ENCODE data around the gene ANKHD1.
"Not testable (repeated sequence)": the region's sequence is repeated elsewhere in the genome, so short reads cannot be mapped to it uniquely, and the experiment has no call there.

The ANKHD1 gene

GRCh38 chr5:140566665-140567064 lies 165.0 kb downstream of the ANKHD1 start:
- DNase-seq: no peak

- DNase-seq: no peak
Measured at GRCh38 chr5:140567136-140567818, 165.6 kb downstream of the ANKHD1 start.

GRCh38 chr5:140567871-140568270 lies 166.2 kb downstream of the ANKHD1 start:
- no peak for DNase-seq

DNA sequence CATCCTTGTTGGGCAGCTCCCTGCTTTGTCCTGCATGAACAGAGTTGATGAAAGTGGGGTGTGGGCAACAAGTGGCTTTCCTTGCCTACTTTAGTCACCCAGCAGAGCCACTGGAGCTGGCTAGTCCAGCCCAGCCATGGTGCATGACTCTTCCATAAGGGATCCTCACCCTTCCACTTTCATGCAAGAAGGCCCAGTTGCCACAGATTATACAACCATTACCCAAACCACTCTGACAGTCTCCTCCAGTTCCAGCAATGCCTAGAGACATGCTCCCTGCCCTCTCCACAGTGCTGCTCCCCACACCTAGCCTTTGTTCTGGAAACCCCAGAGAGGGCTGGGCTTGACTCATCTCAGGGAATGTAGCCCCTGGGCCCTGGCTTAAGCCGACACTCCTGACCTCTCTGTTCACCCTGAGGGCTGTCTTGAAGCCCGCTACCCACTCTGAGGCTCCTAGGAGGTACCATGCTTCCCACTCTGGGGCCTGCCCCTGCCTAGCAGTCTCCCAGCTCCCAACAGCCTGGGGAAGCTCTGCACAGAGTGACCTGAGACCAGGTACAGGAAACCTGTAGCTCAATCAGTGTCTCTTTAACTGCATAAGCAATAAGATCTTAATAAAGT lies 166.9 kb downstream of the ANKHD1 start:
- DNase-seq: no peak

GRCh38 chr5:140569197-140569596 lies 167.6 kb downstream of the ANKHD1 start:
- DNase-seq: no peak

DNA sequence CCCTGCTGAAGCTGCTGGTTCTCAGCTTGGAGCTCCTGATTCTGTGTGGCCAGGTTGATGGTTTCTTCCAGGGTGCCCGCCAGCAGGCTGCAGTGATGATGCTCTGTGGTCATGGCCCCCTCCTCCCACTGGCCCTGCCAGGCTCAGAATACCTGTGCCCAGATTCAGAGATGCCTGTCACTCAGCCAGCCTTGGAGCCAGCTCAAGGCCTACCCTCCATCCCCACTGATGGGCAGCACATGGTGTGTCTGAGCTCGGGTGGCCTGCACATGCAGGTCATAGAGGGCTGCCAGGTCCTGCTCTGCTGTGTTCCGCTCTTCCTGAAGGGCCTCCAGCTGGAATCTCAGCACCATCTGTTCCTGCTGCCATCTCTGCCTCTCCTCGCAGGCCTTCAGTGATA lies 168.4 kb downstream of the ANKHD1 start:
- no peak for DNase-seq

GRCh38 chr5:140570488-140570887 lies 168.9 kb downstream of the ANKHD1 start:
- no peak for DNase-seq

- no peak for DNase-seq
Measured at GRCh38 chr5:140571105-140571504, 169.5 kb downstream of the ANKHD1 start.

DNA sequence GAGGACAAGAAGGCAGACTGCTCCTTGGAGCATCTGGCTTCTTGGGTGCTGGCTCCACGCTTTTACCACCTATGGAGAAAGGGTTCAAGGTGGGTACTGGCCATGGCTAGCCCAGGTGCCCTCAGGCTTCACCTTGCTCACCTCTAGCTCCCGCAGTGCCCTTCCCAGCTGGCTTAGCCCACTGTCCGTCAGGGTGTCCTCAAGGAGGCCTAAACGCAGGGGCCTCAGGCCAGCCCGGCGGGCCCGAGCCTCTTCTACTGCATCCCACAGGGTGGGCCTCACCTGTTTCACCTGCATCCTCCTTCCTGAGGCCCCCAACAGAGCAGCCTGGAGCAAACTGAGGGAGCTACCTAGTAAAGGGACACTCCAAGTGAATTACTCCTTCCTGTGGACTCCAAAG lies 172.1 kb downstream of the ANKHD1 start:
- no peak for DNase-seq

DNA sequence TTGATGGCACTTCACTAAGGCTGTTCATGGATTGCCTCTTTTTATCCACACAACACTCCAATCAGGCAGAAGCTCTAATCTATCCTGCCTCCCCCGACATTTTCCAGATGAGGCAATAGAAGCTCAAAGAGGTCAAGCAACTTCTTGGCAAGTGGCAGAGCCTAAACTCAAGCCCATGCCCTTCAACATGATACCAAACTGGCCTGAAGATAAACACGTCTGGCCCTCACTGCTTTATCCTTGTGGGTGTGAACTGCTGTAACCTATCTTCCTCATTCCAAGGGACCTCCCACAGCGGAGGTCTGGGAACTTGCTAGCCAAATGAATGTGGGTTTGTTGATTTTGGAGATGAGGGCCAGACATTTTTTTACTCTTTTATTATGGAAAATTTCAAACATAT lies 172.5 kb downstream of the ANKHD1 start:
- no peak for DNase-seq

DNA sequence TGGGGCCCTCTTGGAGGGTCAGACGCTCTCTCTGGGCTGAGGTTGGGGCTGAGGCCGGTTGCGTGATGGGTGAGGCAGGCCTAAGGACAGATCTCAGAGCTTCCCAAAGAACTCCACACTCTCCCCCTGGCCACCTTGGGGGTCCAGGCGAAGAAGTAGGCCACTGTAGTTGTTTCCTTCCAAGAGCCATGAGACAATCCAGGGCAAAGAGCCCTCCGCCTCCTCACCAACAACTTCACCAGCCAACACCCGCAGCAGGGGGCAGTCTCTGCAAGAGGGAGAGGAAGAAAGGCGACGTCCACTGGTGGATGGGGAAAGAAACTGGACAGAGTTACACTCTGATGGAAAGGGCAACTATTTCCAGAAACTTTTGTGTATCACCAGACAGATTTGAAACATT lies 173.7 kb downstream of the ANKHD1 start:
- DNase-seq: no peak

- DNase-seq: no peak
Measured at GRCh38 chr5:140576776-140577201, 175.2 kb downstream of the ANKHD1 start.

DNA sequence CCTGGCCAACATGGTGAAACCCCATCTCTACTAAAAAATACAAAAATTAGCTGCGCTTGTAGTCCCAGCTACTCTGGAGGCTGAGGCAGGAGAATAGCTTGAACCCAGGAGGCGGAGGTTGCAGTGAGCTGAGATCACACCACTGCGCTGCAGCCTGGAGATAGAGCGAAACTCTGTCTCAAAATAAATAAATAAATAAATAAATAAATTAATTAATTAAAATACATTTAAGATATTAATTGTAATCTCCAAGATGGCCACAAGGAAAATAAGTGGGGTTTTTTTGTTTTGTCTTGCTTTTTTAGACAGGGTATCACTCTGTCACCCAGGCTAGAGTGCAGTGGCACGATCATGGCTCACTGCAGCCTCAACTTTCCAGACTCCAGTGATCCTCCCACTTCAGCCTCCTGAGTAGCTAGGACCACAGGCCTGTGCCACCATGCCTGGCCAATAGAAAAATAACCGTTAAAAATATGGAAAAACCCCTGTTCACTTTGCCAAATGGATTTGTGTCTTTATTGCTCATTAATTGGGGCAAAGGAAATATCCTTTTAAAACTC lies 177.6 kb downstream of the ANKHD1 start:
- not testable (repeated sequence) for DNase-seq

DNA sequence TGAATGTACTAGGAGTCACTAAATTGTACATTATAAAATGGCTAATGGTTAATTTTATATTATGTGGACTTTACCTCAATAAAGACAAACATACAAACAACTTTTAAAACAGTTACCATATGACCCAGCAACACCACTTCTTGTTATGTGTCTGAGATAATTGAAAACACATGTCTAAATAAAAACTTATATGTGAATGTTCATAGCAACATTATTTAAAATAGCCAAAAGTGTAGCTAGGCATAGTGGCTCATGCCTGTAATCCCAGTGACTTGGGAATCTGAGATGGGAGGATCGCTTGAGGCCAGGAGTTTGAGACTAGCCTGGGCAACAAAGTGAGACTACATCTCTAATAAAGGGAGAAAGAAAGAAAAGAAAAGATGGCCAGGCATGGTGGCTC lies 185.9 kb downstream of the ANKHD1 start:
- DNase-seq: no peak

DNA sequence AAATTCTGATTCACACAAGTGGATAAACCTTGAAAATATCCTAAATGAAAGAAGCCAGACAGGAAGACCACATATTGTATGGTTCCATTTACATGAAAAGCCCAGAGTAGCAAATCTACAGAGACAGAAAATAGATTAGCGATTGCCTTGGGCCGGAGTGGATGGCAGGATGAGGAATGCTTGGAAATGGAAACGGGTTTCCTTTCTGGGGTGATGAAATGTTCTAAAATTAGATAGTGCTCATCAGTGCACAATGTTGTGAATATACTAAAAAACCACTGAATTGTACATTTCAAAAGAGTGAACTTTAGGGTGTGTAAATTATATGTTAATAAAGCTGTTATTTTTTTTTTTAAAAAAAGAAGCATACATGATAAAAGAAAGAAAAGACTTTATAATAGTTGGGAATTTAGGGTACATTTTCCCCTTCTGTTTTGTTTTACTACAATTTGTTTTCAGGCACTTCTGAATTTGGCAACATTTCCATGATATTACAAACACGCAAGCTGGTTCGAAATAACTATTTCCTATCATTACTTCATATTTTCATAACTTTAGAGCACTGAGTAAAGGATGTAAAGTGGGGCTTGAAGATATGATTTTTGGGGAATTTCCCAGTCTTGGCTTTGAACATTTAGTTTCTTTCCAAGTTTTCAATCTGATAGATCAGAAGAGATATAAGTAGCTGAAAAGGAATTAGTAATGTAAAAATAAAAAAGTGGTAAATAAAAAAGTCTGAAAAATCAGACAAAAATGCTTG lies 186.9 kb downstream of the ANKHD1 start:
- no peak for DNase-seq
